Measurements from ENCODE around the gene NAV2. TPM values are rescaled to one million over a fixed set of nuclear protein-coding genes. Genes with fewer than 3 reads are reported as not detected.

NAV2 gene
- total and polyA plus RNA-seq, 3 donors from 2014 or later = 3.4 to 6.0 (median 3.9) TPM

GRCh38 chr11:19820100-19820499 lies 107.5 kb downstream of the NAV2 start:
- Histone ChIP-seq H3K27ac (no peak overlapping the region), H3K27me3 (no peaks in the 10 kb centered on the region), H3K36me3 (ENCODE audit: low read depth, missing control alignments) (no peaks in the 10 kb centered on the region), H3K9me3 (no peaks in the 10 kb centered on the region), H3K4me1 (no peaks in the 10 kb centered on the region), H3K4me3 (no peak overlapping the region)
- WGBS, 2 donors = 88 to 100% methylated on average over 1 of the region's 1 CpG
- no peak for TF ChIP-seq POLR2A (IDR thresholded peaks at IDR 0.05)
- TF ChIP-seq, protein P1, sequence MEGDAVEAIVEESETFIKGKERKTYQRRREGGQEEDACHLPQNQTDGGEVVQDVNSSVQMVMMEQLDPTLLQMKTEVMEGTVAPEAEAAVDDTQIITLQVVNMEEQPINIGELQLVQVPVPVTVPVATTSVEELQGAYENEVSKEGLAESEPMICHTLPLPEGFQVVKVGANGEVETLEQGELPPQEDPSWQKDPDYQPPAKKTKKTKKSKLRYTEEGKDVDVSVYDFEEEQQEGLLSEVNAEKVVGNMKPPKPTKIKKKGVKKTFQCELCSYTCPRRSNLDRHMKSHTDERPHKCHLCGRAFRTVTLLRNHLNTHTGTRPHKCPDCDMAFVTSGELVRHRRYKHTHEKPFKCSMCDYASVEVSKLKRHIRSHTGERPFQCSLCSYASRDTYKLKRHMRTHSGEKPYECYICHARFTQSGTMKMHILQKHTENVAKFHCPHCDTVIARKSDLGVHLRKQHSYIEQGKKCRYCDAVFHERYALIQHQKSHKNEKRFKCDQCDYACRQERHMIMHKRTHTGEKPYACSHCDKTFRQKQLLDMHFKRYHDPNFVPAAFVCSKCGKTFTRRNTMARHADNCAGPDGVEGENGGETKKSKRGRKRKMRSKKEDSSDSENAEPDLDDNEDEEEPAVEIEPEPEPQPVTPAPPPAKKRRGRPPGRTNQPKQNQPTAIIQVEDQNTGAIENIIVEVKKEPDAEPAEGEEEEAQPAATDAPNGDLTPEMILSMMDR (IDR thresholded peaks at IDR 0.05) = no peak
- intact Hi-C loops (cut with DNase I; ENCODE audit: low total_unique reads) = no loop called here
- no peak for DNase-seq

DNA sequence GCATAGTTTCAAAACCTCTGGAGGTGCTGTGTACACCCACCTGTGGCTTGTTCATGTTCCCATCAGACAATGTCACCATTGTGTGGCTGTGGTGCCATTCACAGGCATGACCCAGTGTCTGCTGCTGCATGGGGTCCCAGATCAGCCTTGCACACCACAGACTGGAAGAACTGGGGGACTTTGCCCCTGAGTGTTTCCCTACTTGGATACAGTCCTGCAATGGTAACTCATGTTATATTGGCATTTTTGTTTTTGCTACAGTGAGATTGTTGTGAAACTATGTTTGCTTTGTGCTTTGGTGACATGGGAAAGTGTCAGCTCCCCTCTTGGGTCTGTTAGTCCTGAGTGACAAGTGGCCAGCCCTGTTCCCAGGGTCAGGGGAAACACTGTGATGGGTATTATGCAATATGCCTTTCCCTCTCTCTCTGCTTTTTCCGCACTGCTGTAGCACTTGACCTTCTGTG lies 108.8 kb downstream of the NAV2 start:
- H3K4me1 ChIP-seq = no peaks in the 10 kb centered on the region
- intact Hi-C loops (cut with DNase I; ENCODE audit: low total_unique reads) = no loop called here
- TF ChIP-seq, protein P1 (IDR thresholded peaks at IDR 0.05) = no peak
- TF ChIP-seq POLR2A (IDR thresholded peaks at IDR 0.05) = no peak
- H3K9me3 ChIP-seq = no peaks in the 10 kb centered on the region
- WGBS, 2 donors = 73 to 91% methylated on average over 1 of the region's 1 CpG
- DNase-seq = no peak
- no peaks in the 10 kb centered on the region for H3K27me3 ChIP-seq
- H3K36me3 ChIP-seq (ENCODE audit: low read depth, missing control alignments) = no peaks in the 10 kb centered on the region
- no peak overlapping the region for H3K4me3 ChIP-seq
- no peak overlapping the region for H3K27ac ChIP-seq

DNA sequence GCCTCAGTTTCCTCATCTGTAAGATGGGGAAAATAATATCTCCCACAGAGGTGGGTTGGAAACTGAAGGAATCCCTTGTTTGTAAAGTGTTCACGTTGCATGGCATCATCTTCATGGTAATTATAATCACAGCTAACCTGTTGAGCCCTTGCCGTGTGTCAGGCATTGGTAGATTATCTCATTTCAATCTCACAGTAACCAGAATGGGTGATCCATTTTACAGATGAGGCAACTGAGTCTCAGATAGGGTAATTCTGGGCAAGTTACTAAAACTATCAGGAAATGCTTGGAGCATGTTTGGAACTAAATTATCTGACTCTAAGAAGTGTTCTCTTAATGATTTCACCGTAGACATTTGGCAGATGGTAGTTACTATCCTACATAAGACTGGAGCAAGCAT lies 109.4 kb downstream of the NAV2 start:
- Histone ChIP-seq H3K9me3 (no peaks in the 10 kb centered on the region), H3K27ac (no peak overlapping the region), H3K4me3 (no peak overlapping the region), H3K4me1 (no peaks in the 10 kb centered on the region), H3K27me3 (no peaks in the 10 kb centered on the region), H3K36me3 (ENCODE audit: low read depth, missing control alignments) (no peaks in the 10 kb centered on the region)
- TF ChIP-seq POLR2A (IDR thresholded peaks at IDR 0.05) = no peak
- TF ChIP-seq, protein P1 (IDR thresholded peaks at IDR 0.05) = no peak
- 92 to 95% methylated on average over 3 of the region's 3 CpGs for WGBS, 2 donors
- intact Hi-C loops (cut with DNase I; ENCODE audit: low total_unique reads) = no loop called here
- no peak for DNase-seq

GRCh38 chr11:19822531-19822930 lies 109.9 kb downstream of the NAV2 start:
- Histone ChIP-seq H3K9me3 (no peaks in the 10 kb centered on the region), H3K4me1 (no peaks in the 10 kb centered on the region), H3K27ac (no peak overlapping the region), H3K27me3 (no peaks in the 10 kb centered on the region), H3K4me3 (no peak overlapping the region), H3K36me3 (ENCODE audit: low read depth, missing control alignments) (no peaks in the 10 kb centered on the region)
- TF ChIP-seq, protein P1 (IDR thresholded peaks at IDR 0.05) = no peak
- no peak for TF ChIP-seq POLR2A (IDR thresholded peaks at IDR 0.05)
- intact Hi-C loops (cut with DNase I; ENCODE audit: low total_unique reads) = no loop called here
- DNase-seq = no peak

DNA sequence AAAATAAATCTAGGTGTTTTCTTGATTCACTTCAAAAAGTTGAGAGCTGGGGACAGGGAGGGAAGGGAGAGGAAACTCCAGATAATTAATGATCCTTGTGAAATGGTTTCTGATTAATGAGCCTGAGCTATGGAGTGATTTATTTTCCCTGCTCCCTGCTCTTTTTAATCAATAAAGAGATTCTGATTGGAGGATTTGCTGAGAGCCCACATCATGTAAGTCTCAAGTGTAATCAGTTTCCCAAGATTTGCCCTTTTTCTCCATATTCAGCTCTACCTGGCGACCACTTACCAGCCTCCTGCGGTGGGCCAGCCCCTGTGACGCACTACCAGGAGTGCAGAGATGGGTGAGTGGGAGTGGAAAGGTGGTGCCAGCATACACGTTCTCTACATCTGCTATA lies 114.0 kb downstream of the NAV2 start:
- no peaks in the 10 kb centered on the region for H3K4me1 ChIP-seq
- no peaks in the 10 kb centered on the region for H3K36me3 ChIP-seq (ENCODE audit: low read depth, missing control alignments)
- 83 to 95% methylated on average over 4 of the region's 4 CpGs for WGBS, 2 donors
- no peak overlapping the region for H3K27ac ChIP-seq
- DNase-seq = no peak
- H3K27me3 ChIP-seq = no peaks in the 10 kb centered on the region
- H3K4me3 ChIP-seq = no peak overlapping the region
- intact Hi-C loops (cut with DNase I; ENCODE audit: low total_unique reads) = no loop called here
- TF ChIP-seq, protein P1 (IDR thresholded peaks at IDR 0.05) = no peak
- no peak for TF ChIP-seq POLR2A (IDR thresholded peaks at IDR 0.05)
- H3K9me3 ChIP-seq = no peaks in the 10 kb centered on the region

Measured in testis (tissue), 3 donors.